GM12892 (cell line): ENCODE measurements around the gene CEP131.

ENCODE experiments used
- POLR2A ChIP-seq: IDR thresholded peaks from 2 replicates; pipeline ENCODE4 v1.6.1; 2011; ENCODE audit warnings: low read depth, low read length, control low read depth
- POLR2AphosphoS5 ChIP-seq: IDR thresholded peaks from 2 replicates; pipeline ENCODE4 v1.6.1; 2011; ENCODE audit warnings: low read depth, low read length, control low read depth

DNA sequence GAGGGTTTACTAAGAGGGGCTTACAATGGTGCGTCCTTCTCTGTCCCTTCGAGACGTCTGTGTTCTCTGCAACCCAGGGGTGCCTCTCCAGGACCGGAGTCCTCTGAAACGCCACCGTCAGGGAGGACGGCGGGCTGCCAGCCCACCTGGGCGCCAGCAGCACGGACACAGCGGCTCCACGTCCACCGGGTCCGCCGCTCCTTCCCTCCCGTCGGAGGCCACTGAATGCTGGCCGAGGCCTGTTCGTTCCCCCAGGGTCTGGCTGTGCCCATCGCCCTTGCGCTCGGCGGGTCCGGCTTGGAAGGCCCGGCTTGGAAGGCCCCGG is 15.7 kb upstream of the CEP131 start:
- TF ChIP-seq POLR2AphosphoS5 (no peak), POLR2A (no peak)
